Vagina (tissue), 2 donors: Measurements from ENCODE around the gene FSTL5. TPM values are rescaled to one million over a fixed set of nuclear protein-coding genes. Genes with fewer than 3 reads are reported as not detected.

ENCODE experiments used
- DNase-seq, 2 donors: peaks; one replicate each; pipeline ENCODE4 v3.0.0-alpha.2; 2017; ENCODE audit errors: extremely low spot score in 2 of 2
- H3K27ac ChIP-seq: fragments of 200-600 bp; sonication (generic); one replicate; pipeline ENCODE4 v1.5.1; 2019
- H3K27me3 ChIP-seq: fragments of 200-600 bp; sonication (generic); one replicate; pipeline ENCODE4 v1.5.1; 2019
- H3K36me3 ChIP-seq, 2 donors: fragments of 200-600 bp; sonication (generic); one replicate each; pipeline ENCODE4 v1.5.1; 2017 to 2019
- H3K4me1 ChIP-seq: fragments of 200-600 bp; sonication (generic); one replicate; pipeline ENCODE4 v1.5.1; 2019
- H3K4me3 ChIP-seq, 2 donors: fragments of 200-600 bp; sonication (generic); 1 replicate in 1 of 2; 2 replicates in 1 of 2; pipeline ENCODE4 v1.5.1; 2016 to 2019
- H3K9me3 ChIP-seq: fragments of 200-600 bp; sonication (generic); one replicate; pipeline ENCODE4 v1.5.1; 2019
- POLR2A ChIP-seq, 2 donors: fragments of 450-650 bp; IDR thresholded peaks; one replicate each; pipeline ENCODE4 v1.6.1; 2017; ENCODE audit warnings: antibody characterized with exemption in 2 of 2, mild to moderate bottlenecking in 2 of 2, moderate library complexity in 2 of 2
- POLR2AphosphoS5 ChIP-seq, 2 donors: sonication (generic); formaldehyde crosslinking; IDR thresholded peaks; one replicate each; pipeline ENCODE4 v1.9.0; 2017; ENCODE audit warnings: antibody characterized with exemption in 2 of 2, mild to moderate bottlenecking in 2 of 2, low read depth in 1 of 2; ENCODE audit not compliant: insufficient read depth in 1 of 2
- intact Hi-C: fragments of 100-400 bp; cut with DNase I; formaldehyde crosslinking; loops from one replicate; pipeline ENCODE4 v1.15.1; 2023
- total RNA-seq: library from RNA; depleted of rRNA; stranded (reverse); fragments of >200 nt; gene quantifications from one replicate; pipeline ENCODE4 v1.2.3, GENCODE V29; 2016
- TF ChIP-seq, protein P1 (sequence below), 3 experiments: fragments of 450-650 bp in 2 of 3; fragments of 200-600 bp in 1 of 3; sonication (generic) in 1 of 3; IDR thresholded peaks; one replicate each; pipeline ENCODE4 v1.5.1; 2017 to 2019; ENCODE audit warnings: antibody characterized with exemption in 3 of 3, mild to moderate bottlenecking in 2 of 3, moderate library complexity in 2 of 3

The FSTL5 gene
- total RNA-seq, 1 donor from 2014 or later, result 0.74 TPM

DNA sequence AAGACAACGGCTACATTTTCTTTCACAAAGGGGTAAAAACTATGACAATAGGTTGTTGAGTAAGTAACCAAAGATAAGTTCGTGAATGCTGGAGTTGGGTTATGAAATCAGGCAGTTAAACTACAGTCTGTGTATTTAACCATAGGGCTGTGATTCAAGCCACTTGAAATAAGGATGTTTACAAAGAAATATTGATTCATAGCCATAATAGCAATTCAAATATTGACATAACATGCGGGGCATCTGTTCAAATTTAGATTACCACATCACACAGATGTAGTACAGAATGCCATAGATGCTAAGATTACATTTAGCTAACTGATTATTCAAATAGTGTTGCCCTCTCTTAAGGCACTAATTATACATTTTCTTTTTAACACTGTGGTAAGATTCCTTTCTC lies 364.1 kb downstream of the FSTL5 start:
- no peak for DNase-seq
- Histone ChIP-seq H3K27me3 (no peaks in the 10 kb centered on the region), H3K36me3 (no peaks in the 10 kb centered on the region), H3K9me3 (no peaks in the 10 kb centered on the region), H3K4me1 (no peaks in the 10 kb centered on the region), H3K27ac (no peak overlapping the region), H3K4me3 (no peak overlapping the region)
- TF ChIP-seq, protein P1, sequence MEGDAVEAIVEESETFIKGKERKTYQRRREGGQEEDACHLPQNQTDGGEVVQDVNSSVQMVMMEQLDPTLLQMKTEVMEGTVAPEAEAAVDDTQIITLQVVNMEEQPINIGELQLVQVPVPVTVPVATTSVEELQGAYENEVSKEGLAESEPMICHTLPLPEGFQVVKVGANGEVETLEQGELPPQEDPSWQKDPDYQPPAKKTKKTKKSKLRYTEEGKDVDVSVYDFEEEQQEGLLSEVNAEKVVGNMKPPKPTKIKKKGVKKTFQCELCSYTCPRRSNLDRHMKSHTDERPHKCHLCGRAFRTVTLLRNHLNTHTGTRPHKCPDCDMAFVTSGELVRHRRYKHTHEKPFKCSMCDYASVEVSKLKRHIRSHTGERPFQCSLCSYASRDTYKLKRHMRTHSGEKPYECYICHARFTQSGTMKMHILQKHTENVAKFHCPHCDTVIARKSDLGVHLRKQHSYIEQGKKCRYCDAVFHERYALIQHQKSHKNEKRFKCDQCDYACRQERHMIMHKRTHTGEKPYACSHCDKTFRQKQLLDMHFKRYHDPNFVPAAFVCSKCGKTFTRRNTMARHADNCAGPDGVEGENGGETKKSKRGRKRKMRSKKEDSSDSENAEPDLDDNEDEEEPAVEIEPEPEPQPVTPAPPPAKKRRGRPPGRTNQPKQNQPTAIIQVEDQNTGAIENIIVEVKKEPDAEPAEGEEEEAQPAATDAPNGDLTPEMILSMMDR (IDR thresholded peaks at IDR 0.05), result no peak
- no peak for TF ChIP-seq POLR2A (IDR thresholded peaks at IDR 0.05)
- TF ChIP-seq POLR2AphosphoS5 (IDR thresholded peaks at IDR 0.05; ENCODE audit: insufficient read depth in 1 of 2, low read depth in 1 of 2), result no peak
- intact Hi-C loops, result no loop called here

DNA sequence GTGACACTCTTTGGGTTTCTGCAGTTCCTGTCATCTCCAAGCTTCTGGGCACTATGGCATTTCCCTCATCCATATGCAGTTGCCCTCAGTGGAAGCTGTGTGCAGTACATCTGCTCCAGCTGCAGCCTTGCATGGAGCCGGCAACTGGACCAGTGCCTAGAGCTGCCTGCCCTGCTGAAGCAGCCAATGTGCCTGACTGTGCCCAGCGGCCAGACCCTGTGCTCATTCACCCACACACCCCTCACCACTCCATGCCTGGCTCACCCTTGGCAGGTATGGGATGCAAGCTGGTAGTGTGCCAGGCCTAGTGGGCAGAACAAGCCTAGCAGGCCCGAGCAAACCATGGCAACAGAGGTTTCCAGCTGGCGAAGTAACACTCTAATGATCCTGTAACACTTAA lies 370.8 kb downstream of the FSTL5 start:
- no peak for DNase-seq
- Histone ChIP-seq H3K27ac (no peak overlapping the region), H3K4me3 (no peak overlapping the region), H3K9me3 (no peaks in the 10 kb centered on the region), H3K27me3 (no peaks in the 10 kb centered on the region), H3K4me1 (no peaks in the 10 kb centered on the region), H3K36me3 (no peaks in the 10 kb centered on the region)
- intact Hi-C loops, result no loop called here
- TF ChIP-seq, protein P1 (IDR thresholded peaks at IDR 0.05), result no peak
- TF ChIP-seq POLR2AphosphoS5 (IDR thresholded peaks at IDR 0.05; ENCODE audit: insufficient read depth in 1 of 2, low read depth in 1 of 2) (no peak), POLR2A (IDR thresholded peaks at IDR 0.05) (no peak)

DNA sequence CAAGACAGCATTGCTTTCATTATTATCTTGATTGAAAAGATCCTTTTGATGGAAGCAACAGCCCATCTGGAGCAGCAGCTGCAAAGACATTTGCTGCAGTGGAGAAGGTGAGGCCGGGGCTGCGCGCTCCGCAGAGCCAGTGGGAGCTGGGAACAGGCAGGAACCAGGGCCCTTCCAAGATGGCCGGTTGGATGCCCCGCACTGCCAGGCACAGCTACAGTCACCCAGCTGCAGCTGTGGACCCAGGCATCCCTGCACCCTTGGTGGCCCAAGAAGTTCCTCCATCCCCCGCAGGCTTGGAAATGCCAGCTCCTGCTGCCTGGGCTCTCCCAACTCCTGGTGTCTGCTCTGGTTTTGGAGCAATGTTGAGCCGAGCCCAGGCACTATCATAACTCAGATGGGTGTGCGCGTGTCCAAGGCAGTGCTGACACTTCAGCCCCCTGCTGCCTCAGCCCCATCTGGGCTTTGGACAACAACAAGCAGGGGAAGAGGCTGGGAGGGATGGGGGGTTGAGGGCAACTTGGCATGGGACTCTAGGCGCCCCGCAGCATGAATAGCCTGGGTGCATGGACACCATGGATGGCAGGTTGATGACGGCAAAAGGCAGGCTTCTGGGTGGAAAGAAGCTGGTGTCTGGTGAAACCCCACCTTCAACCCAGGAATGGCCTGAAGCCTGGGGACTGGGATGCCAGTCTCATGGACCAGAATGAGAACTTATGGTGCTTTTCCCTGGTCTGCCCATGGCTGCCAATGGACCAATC lies 371.8 kb downstream of the FSTL5 start:
- no peak for DNase-seq
- H3K36me3 ChIP-seq, result no peaks in the 10 kb centered on the region
- H3K27me3 ChIP-seq, result no peaks in the 10 kb centered on the region
- no peak overlapping the region for H3K27ac ChIP-seq
- H3K4me3 ChIP-seq, result no peak overlapping the region
- TF ChIP-seq POLR2AphosphoS5 (IDR thresholded peaks at IDR 0.05; ENCODE audit: insufficient read depth in 1 of 2, low read depth in 1 of 2), result no peak
- TF ChIP-seq POLR2A (IDR thresholded peaks at IDR 0.05), result no peak
- TF ChIP-seq, protein P1 (IDR thresholded peaks at IDR 0.05), result no peak
- H3K4me1 ChIP-seq, result no peaks in the 10 kb centered on the region
- no peaks in the 10 kb centered on the region for H3K9me3 ChIP-seq
- intact Hi-C loops, result no loop called here

DNA sequence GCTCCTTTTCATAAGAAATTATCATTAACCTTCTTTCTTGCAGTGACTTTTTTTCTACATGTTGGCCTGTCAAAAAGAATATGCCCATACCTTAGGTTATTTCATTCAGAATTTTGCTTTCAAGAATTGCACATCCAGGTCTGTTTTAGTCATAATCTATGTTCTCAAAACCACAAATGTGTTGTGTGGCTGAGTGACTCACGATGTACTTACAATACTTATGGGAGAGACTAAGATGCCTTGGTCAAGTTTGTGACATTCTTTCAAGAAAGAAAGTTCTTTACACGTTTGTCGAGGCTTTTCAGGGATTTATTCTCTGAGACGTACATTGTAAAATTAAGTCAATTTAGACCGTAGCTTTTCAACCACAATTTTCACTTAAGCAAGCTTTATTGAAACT lies 396.7 kb downstream of the FSTL5 start:
- Histone ChIP-seq H3K4me3 (no peak overlapping the region), H3K4me1 (no peaks in the 10 kb centered on the region), H3K27ac (no peak overlapping the region), H3K27me3 (no peaks in the 10 kb centered on the region), H3K9me3 (no peaks in the 10 kb centered on the region), H3K36me3 (no peaks in the 10 kb centered on the region)
- no peak for DNase-seq
- TF ChIP-seq POLR2A (IDR thresholded peaks at IDR 0.05) (no peak), POLR2AphosphoS5 (IDR thresholded peaks at IDR 0.05; ENCODE audit: insufficient read depth in 1 of 2, low read depth in 1 of 2) (no peak)
- TF ChIP-seq, protein P1 (IDR thresholded peaks at IDR 0.05), result no peak
- intact Hi-C loops, result no loop called here

DNA sequence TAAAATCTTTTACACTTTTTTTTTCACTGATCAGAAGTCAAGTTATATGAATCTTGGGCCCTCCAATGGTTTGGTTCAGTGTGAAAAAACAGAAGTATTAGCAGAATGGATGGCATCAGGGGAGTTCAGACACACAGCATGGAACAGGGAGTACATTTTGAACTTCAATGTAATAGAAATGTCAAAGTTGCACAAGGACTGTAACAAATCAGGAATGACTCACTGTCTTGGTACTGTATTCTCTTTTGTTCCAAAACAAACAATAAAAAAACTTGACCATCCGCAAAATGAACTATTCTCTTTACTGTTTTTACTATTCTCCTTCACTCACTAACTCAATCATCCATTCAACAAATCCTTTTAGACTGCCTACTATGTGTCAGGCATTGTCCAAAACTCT lies 401.0 kb downstream of the FSTL5 start:
- TF ChIP-seq POLR2AphosphoS5 (IDR thresholded peaks at IDR 0.05; ENCODE audit: insufficient read depth in 1 of 2, low read depth in 1 of 2), result no peak
- no peak for TF ChIP-seq POLR2A (IDR thresholded peaks at IDR 0.05)
- TF ChIP-seq, protein P1 (IDR thresholded peaks at IDR 0.05), result no peak
- DNase-seq, result no peak
- Histone ChIP-seq H3K4me1 (no peaks in the 10 kb centered on the region), H3K27me3 (no peaks in the 10 kb centered on the region), H3K36me3 (no peaks in the 10 kb centered on the region), H3K4me3 (no peak overlapping the region), H3K9me3 (no peaks in the 10 kb centered on the region), H3K27ac (no peak overlapping the region)
- intact Hi-C loops, result no loop called here
